ENCODE measurements around the gene NTNG2. TPM values are rescaled to one million over a fixed set of nuclear protein-coding genes. Genes with fewer than 3 reads are reported as not detected.

The NTNG2 gene
- total and polyA plus RNA-seq, 7 donors: 0.01 to 1.3 (median 0.20) TPM

DNA sequence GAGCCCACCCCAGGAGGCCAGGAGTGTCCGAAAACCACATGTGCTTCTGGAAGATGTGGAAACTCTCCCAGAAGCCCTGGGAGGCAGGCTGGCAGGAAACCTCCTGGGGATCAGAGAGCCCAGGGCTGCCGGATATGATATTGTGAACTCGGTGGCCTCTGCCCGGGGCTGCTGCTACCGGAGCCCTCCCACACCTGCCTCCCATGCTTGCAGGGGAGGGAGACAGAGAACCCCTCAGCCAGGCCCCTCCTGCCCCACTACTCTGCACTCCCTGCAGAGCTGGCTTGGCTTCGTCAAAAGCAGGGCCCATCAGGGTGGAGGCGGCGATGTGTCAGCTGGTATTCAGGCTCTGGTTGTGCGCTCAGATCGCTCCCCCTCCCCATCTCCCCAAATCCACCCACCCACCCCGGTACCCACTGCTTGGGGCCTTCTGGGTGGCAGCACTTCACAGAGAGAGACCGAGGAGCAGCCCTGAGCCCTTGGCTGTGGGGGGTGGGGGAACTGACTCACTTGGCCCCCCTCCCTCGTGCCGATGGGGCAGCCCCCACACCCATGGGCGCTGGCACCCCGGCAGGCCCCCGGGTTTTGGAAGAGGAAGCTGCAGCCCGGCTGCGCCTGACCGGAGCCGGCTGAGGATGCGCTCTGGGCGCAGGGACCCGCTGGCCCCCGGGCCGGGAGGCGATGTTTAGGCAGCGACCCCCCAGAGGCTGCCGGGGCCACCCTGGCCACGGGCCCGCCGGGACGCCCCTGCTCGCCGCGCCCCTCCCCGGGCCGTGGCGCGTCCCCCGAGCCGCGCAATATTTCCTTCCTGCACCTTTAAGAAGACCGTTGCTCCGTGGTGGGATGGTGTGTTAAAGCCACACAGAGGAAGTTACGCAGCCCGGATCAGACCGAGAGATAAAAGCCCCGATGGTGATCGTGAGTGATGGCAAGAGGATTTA is 786 bp upstream of the NTNG2 start:
- peak; percentile 29 to 52 for DNase-seq
- H3K27ac ChIP-seq: no peak overlapping the region

GRCh38 chr9:132162764-132163456 is 1.1 kb downstream of the NTNG2 start:
- no peaks in the 10 kb centered on the region for H3K36me3 ChIP-seq (ENCODE audit: insufficient read depth in 1 of 2, low read depth in 1 of 2)
- H3K9me3 ChIP-seq: no peaks in the 10 kb centered on the region
- intact Hi-C loops (cut with DNase I): loop anchor here in 1 of 2 donors (1.0 to 10.0 kb wide), 2 partner anchors 273 to 398 kb away; no protein-coding TSS in a partner anchor
- DNase-seq: peak in 1 of 2 donors; percentile 44
- H3K4me3 ChIP-seq: peak overlapping the region; percentile 72
- no peak for ATAC-seq
- H3K27me3 ChIP-seq (ENCODE audit: insufficient read depth in 3 of 3, low read length in 2 of 3): peaks cover 3 to 94% (median 44%) of the 10 kb centered on the region in 3 donors
- no peak for TF ChIP-seq CTCF (IDR thresholded peaks at IDR 0.05)
- 1 to 2% (median 1%) methylated on average over 53 to 74 of the region's 74 CpGs for WGBS, 3 donors
- no peak overlapping the region for H3K27ac ChIP-seq
- peaks cover 15% of the 10 kb centered on the region for H3K4me1 ChIP-seq

More for the DNA sequence above, 786 bp upstream of the NTNG2 start:
- H3K36me3 ChIP-seq (ENCODE audit: insufficient read depth in 1 of 2, low read depth in 1 of 2): no peaks in the 10 kb centered on the region
- peaks cover 15% of the 10 kb centered on the region for H3K4me1 ChIP-seq
- no peak for TF ChIP-seq CTCF (IDR thresholded peaks at IDR 0.05)
- H3K4me3 ChIP-seq: peak overlapping the region; percentile 72
- no peak for ATAC-seq
- no peaks in the 10 kb centered on the region for H3K9me3 ChIP-seq
- WGBS, 3 donors: 5 to 7% (median 5%) methylated on average over 38 to 50 of the region's 50 CpGs
- peaks cover 0 to 79% (median 44%) of the 10 kb centered on the region in 3 donors for H3K27me3 ChIP-seq (ENCODE audit: insufficient read depth in 3 of 3, low read length in 2 of 3)
- intact Hi-C loops (cut with DNase I): loop anchor here in 1 of 2 donors (10.0 kb wide), 1 partner anchor 396 kb away; no protein-coding TSS in a partner anchor

- no peak for ATAC-seq
- no peak overlapping the region for H3K27ac ChIP-seq
- H3K27me3 ChIP-seq (ENCODE audit: insufficient read depth in 3 of 3, low read length in 2 of 3): peaks cover 3 to 95% (median 44%) of the 10 kb centered on the region in 3 donors
- WGBS, 3 donors: 1% methylated on average over 14 to 28 of the region's 29 CpGs
- no peaks in the 10 kb centered on the region for H3K9me3 ChIP-seq
- H3K4me3 ChIP-seq: peak overlapping the region; percentile 72
- TF ChIP-seq CTCF (IDR thresholded peaks at IDR 0.05): no peak
- no peaks in the 10 kb centered on the region for H3K36me3 ChIP-seq (ENCODE audit: insufficient read depth in 1 of 2, low read depth in 1 of 2)
- DNase-seq: peak in 1 of 2 donors; percentile 62
- H3K4me1 ChIP-seq: peaks cover 15% of the 10 kb centered on the region
- intact Hi-C loops (cut with DNase I): loop anchor here in 1 of 2 donors (10.0 kb wide), 1 partner anchor 399 kb away; no protein-coding TSS in a partner anchor
These were observed 1.6 kb downstream of the NTNG2 start for GRCh38 chr9:132163457-132163875.

DNA sequence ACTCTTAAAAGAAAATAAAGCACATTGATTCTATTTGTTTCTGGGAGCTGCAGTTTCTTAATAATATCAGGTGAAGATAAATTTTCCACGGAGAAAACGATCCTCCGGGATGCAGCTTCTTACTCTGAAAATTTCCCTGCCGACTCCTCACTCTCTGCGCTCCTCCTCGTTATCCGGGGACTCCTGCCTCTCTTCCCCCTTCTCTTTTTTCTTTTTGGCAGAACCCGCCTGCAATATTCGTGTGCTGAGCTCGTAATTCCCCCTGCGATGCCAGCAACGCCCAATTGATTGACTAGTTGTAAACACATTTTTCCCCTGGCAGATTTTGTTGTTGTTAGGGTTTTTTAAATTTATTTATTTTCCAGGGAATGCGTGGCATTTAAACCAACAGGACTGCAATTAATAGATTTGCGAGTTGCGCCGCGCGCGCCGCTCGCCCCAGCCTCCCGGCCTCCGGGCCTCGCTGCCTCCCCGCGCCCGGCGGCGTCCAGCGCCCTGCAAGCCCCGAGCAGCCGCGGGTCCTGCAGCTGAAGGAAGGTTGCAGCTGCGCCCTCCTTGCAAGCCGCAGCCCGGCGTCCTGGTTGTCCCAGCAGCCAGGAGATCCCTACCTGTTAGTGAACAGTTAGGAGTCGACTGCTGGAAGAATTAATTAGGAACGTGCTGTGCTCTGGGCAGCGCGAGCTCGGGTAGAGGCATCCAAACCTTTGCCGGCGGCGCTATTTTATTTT is 2.2 kb downstream of the NTNG2 start:
- no peak overlapping the region for H3K27ac ChIP-seq
- WGBS, 3 donors: 4 to 8% (median 8%) methylated on average over 45 of the region's 45 CpGs
- ATAC-seq (peak in 1 of 4 donors; percentile 52), DNase-seq (peak in 1 of 2 donors; percentile 52)
- H3K27me3 ChIP-seq (ENCODE audit: insufficient read depth in 3 of 3, low read length in 2 of 3): peaks cover 3 to 96% (median 47%) of the 10 kb centered on the region in 3 donors
- TF ChIP-seq CTCF (IDR thresholded peaks at IDR 0.05): no peak
- peaks cover 15% of the 10 kb centered on the region for H3K4me1 ChIP-seq
- no peaks in the 10 kb centered on the region for H3K36me3 ChIP-seq (ENCODE audit: insufficient read depth in 1 of 2, low read depth in 1 of 2)
- peak overlapping the region; percentile 72 for H3K4me3 ChIP-seq
- no peaks in the 10 kb centered on the region for H3K9me3 ChIP-seq
- intact Hi-C loops (cut with DNase I): loop anchor here in 1 of 2 donors (10.0 kb wide), 1 partner anchor 399 kb away; no protein-coding TSS in a partner anchor

Measured in psoas muscle (tissue), 8 donors.